Lung (tissue), 12 donors: ENCODE data around the gene STAG2. TPM values are rescaled to one million over a fixed set of nuclear protein-coding genes. Genes with fewer than 3 reads are reported as not detected.

Experiments used
- ATAC-seq: fragments of 200-7000 bp; cut with Tn5 transposase; one replicate; pipeline ENCODE4 v1.9.1; 2020; ENCODE audit warnings: moderate number of reproducible peaks; ENCODE audit not compliant: insufficient read depth, low FRiP score
- DNase-seq, 3 donors: peaks; one replicate each; pipeline ENCODE4 v3.0.0-alpha.2; 2013 to 2017
- H3K27ac ChIP-seq, 2 donors: one replicate each; pipeline ENCODE4 v1.5.1; 2013; ENCODE audit warnings: mild to moderate bottlenecking in 2 of 2, moderate library complexity in 2 of 2, control low read depth in 1 of 2, inconsistent platforms in 1 of 2, low read depth in 1 of 2, low read length in 1 of 2
- H3K27me3 ChIP-seq, 3 donors: one replicate each; pipeline ENCODE4 v1.5.1; 2013; ENCODE audit warnings: low read length in 2 of 3; ENCODE audit not compliant: control insufficient read depth in 3 of 3, insufficient read depth in 3 of 3
- H3K36me3 ChIP-seq, 4 donors: one replicate each; pipeline ENCODE4 v1.5.1; 2013; ENCODE audit warnings: low read length in 4 of 4, mild to moderate bottlenecking in 1 of 4, moderate library complexity in 1 of 4; ENCODE audit not compliant: control insufficient read depth in 4 of 4, insufficient read depth in 4 of 4
- H3K4me1 ChIP-seq, 5 donors: one replicate each; pipeline ENCODE4 v1.5.1; 2013; ENCODE audit warnings: low read length in 5 of 5, mild to moderate bottlenecking in 2 of 5, moderate library complexity in 1 of 5; ENCODE audit not compliant: control insufficient read depth in 5 of 5, insufficient read depth in 5 of 5
- H3K4me3 ChIP-seq: one replicate; pipeline ENCODE4 v1.5.1; 2013; ENCODE audit warnings: mild to moderate bottlenecking, control low read depth, moderate library complexity
- H3K9ac ChIP-seq, 2 donors: one replicate each; pipeline ENCODE4 v1.5.1; 2013; ENCODE audit warnings: low read length in 2 of 2, control low read depth in 1 of 2; ENCODE audit not compliant: insufficient read depth in 1 of 2
- H3K9me3 ChIP-seq, 4 donors: one replicate each; pipeline ENCODE4 v1.5.1; 2013; ENCODE audit warnings: low read length in 3 of 4, mild to moderate bottlenecking in 1 of 4, moderate library complexity in 1 of 4; ENCODE audit not compliant: control insufficient read depth in 4 of 4, insufficient read depth in 3 of 4
- CTCF ChIP-seq: IDR thresholded peaks from 2 replicates; pipeline ENCODE4 v1.5.1; 2012; ENCODE audit warnings: mild to moderate bottlenecking; ENCODE audit errors: control extremely low read depth, extremely low read depth
- WGBS, 2 donors: extraction: QIAGEN DNeasy Blood & Tissue Kit; methylation state at CpG; one replicate each; pipeline ENCODE4 v1.1.7; 2013; 5-methylcytosine and 5-hydroxymethylcytosine counted together
- polyA plus RNA-seq, 2 donors: library from polyadenylated mRNA; stranded (reverse); fragments of 200-250 nt; gene quantifications; one replicate each; pipeline ENCODE4 v1.2.1, GENCODE V29; 2013
- total RNA-seq, 2 donors: library from RNA; depleted of rRNA in 1 of 2; stranded (reverse); fragments of >200 nt in 1 of 2; gene quantifications; one replicate each; pipeline ENCODE4 v1.2.1, GENCODE V29; 2014 to 2021
- donor health status: control.
- donor health status: control.
- donor health status: Bipolar disorder and iron deficiency.
- donor health status: healthy.
- donor health status: DM: yes; HTN: yes; CAD: no.

Gene STAG2
- total and polyA plus RNA-seq, 4 donors, result 16.4 to 181 (median 36.8) TPM

- ATAC-seq (no peak), DNase-seq (no peak)
- no peaks in the 10 kb centered on the region for H3K27me3 ChIP-seq
- 0 to 38% methylated on average over 23 of the region's 23 CpGs for WGBS, 2 donors
- H3K9ac ChIP-seq, result peak overlapping the region; percentile 80 to 85
- H3K9me3 ChIP-seq, result peaks cover 0 to 4% (median 0%) of the 10 kb centered on the region in 4 donors
- H3K36me3 ChIP-seq, result no peaks in the 10 kb centered on the region
- TF ChIP-seq CTCF, result no peak
- peak overlapping the region; percentile 49 for H3K4me3 ChIP-seq
- H3K27ac ChIP-seq, result peak overlapping the region; percentile 87 to 97
- peaks cover 0 to 13% (median 0%) of the 10 kb centered on the region in 5 donors for H3K4me1 ChIP-seq
Observed at GRCh38 chrX:123962006-123962467, 531 bp downstream of the STAG2 start.

DNA sequence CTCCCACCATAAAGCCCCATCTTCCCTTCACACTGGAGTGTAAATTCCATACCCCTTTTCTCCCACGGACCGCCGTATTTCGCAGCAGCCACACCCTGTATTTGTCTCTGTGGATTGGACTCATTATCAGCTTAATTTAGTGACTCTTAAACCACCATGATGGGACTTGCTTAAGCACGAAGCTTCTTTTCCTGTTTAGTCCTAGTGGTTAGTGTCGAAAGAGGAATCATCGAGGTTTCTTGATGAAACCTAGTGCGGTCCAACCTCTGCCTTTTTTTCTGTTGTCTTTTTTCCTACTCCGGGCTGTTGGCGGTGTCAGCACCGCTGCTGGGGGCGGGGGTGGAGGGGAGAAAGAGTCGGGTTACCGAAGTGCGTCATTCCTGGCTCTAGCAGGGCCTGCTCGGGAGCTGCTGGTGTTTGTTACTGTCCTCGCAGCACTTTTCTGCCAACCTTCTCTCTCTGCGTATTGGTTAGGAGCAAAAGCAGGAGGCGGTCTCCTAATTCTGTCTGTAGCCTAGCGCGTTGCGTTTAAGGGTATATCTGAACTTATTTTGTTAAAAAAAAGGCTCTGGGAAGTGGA is 1.4 kb downstream of the STAG2 start:
- Histone ChIP-seq H3K4me3 (peak overlapping the region; percentile 49), H3K36me3 (no peaks in the 10 kb centered on the region), H3K9me3 (peaks cover 0 to 4% (median 0%) of the 10 kb centered on the region in 4 donors), H3K27me3 (no peaks in the 10 kb centered on the region), H3K4me1 (peaks cover 0 to 13% (median 0%) of the 10 kb centered on the region in 5 donors), H3K27ac (peak overlapping the region; percentile 90 to 97), H3K9ac (peak overlapping the region; percentile 80 to 85)
- peak; percentile 62 for ATAC-seq
- WGBS, 2 donors, result 0 to 24% methylated on average over 18 to 22 of the region's 22 CpGs
- peak; percentile 94 to 98 (median 96) for DNase-seq
- no peak for TF ChIP-seq CTCF

- H3K9ac ChIP-seq, result peak overlapping the region in 1 of 2 donors; percentile 80
- ATAC-seq, result no peak
- H3K4me3 ChIP-seq, result no peak overlapping the region
- H3K27me3 ChIP-seq, result no peaks in the 10 kb centered on the region
- 0 to 22% methylated on average over 2 of the region's 2 CpGs for WGBS, 2 donors
- peaks cover 0 to 4% (median 0%) of the 10 kb centered on the region in 4 donors for H3K9me3 ChIP-seq
- no peak for TF ChIP-seq CTCF
- peaks cover 0 to 6% (median 1%) of the 10 kb centered on the region in 5 donors for H3K4me1 ChIP-seq
- H3K27ac ChIP-seq, result peak overlapping the region in 1 of 2 donors; percentile 45
- DNase-seq, result peak in 2 of 3 donors; percentile 70 to 82
- no peaks in the 10 kb centered on the region for H3K36me3 ChIP-seq
Observed at GRCh38 chrX:123964156-123964834, 2.8 kb downstream of the STAG2 start.
